HL-60 (cell line): ENCODE measurements around the gene GALNT9.

Experiments
- REST ChIP-seq: IDR thresholded peaks from 2 replicates; pipeline ENCODE4 v1.6.1; 2012; ENCODE audit warnings: low read depth; ENCODE audit not compliant: insufficient replicate concordance
- TF ChIP-seq, protein P1 (sequence below): IDR thresholded peaks from one replicate; pipeline ENCODE4 v1.5.1; 2011; ENCODE audit warnings: low read length, control low read depth, inconsistent platforms; ENCODE audit not compliant: insufficient read depth

DNA sequence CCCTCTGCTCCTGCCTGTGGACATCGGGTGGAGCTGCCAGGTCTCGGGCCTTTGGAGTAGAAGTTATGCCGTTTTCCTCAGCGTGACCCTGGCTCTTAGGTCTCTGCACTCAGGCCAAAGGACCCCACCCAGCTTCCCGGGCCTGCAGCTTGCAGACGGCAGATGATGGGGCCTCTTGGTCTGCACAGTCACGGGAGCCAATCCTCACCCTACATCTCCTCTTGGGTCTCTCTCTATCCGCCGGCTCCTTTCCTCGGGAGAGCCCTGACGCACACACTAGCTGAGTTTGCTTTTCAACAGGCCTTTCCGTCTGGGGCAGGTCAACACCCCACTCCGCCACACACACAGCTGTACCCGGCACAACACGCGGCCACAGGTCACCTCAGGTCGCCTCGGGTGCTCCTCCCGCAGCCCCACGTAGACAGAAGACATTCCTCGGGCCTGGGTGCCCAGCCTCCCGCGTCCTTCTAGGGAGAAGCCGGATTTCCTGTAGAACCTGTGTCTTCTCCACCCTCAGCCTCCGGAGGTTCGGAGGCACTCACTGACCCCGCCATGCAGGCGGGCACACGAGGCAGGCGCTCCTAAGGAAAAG lies 9.9 kb downstream of the GALNT9 start:
- TF ChIP-seq, protein P1, sequence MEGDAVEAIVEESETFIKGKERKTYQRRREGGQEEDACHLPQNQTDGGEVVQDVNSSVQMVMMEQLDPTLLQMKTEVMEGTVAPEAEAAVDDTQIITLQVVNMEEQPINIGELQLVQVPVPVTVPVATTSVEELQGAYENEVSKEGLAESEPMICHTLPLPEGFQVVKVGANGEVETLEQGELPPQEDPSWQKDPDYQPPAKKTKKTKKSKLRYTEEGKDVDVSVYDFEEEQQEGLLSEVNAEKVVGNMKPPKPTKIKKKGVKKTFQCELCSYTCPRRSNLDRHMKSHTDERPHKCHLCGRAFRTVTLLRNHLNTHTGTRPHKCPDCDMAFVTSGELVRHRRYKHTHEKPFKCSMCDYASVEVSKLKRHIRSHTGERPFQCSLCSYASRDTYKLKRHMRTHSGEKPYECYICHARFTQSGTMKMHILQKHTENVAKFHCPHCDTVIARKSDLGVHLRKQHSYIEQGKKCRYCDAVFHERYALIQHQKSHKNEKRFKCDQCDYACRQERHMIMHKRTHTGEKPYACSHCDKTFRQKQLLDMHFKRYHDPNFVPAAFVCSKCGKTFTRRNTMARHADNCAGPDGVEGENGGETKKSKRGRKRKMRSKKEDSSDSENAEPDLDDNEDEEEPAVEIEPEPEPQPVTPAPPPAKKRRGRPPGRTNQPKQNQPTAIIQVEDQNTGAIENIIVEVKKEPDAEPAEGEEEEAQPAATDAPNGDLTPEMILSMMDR, result no peak
- no peak for TF ChIP-seq REST
